Activated T-helper 1 cell treated with anti-CD3 and anti-CD28 coated beads, Interleukin-12 subunit alpha, Interleukin-12 subunit beta, Interleukin-2, Interleukin-4 antibody, amounts not matched to agents 30 ng/mL and 10 ng/mL and 1 ng/mL, durations not matched to agents 14 hours and 24 hours and 36 hours (primary cell): ENCODE measurements around the gene CD69. TPM values are rescaled to one million over a fixed set of nuclear protein-coding genes. Genes with fewer than 3 reads are reported as not detected.

Experiments
- DNase-seq: peaks from one replicate; pipeline ENCODE4 v3.0.0; 2021; ENCODE audit warnings: low spot score
- H3K27ac Mint-ChIP-seq: one replicate; pipeline ENCODE4 v1.8.0; 2021; ENCODE audit warnings: mild to moderate bottlenecking, mixed read lengths
- H3K27me3 Mint-ChIP-seq: one replicate; pipeline ENCODE4 v1.8.0; 2022; ENCODE audit warnings: mild to moderate bottlenecking, moderate library complexity, mixed read lengths; ENCODE audit not compliant: insufficient read depth
- H3K36me3 Mint-ChIP-seq: one replicate; pipeline ENCODE4 v1.8.0; 2021; ENCODE audit warnings: low read depth, mixed read lengths
- H3K4me1 Mint-ChIP-seq: one replicate; pipeline ENCODE4 v1.8.0; 2021; ENCODE audit warnings: low read depth, mixed read lengths
- H3K4me3 Mint-ChIP-seq: one replicate; pipeline ENCODE4 v1.8.0; 2021; ENCODE audit warnings: mild to moderate bottlenecking, moderate library complexity, mixed read lengths
- H3K9me3 Mint-ChIP-seq: one replicate; pipeline ENCODE4 v1.8.0; 2021; ENCODE audit warnings: mixed read lengths
- intact Hi-C: fragments of 100-400 bp; cut with micrococcal nuclease; formaldehyde crosslinking; loops from one replicate; pipeline ENCODE4 v1.15.1; 2024
- total RNA-seq: library from RNA; stranded (reverse); gene quantifications from 2 replicates; pipeline ENCODE4 v1.2.3, GENCODE V29; 2022

Gene CD69
- total RNA-seq, 1 donor from 2014 or later = 93.2 TPM

- Mint-ChIP-seq H3K36me3 (peaks cover 21% of the 10 kb centered on the region), H3K4me3 (no peak overlapping the region), H3K27me3 (peaks cover 6% of the 10 kb centered on the region), H3K4me1 (peaks cover 60% of the 10 kb centered on the region), H3K27ac (no peak overlapping the region), H3K9me3 (no peaks in the 10 kb centered on the region)
- intact Hi-C loops = no loop called here
- no peak for DNase-seq
Measured at GRCh38 chr12:9763025-9763424, 2.3 kb upstream of the CD69 start.

- peaks cover 6% of the 10 kb centered on the region for H3K27me3 Mint-ChIP-seq
Measured at GRCh38 chr12:9762369-9762768, 1.7 kb upstream of the CD69 start.

GRCh38 chr12:9761419-9761781, 699 bp upstream of the CD69 start:
- DNase-seq = no peak
- Mint-ChIP-seq H3K4me3 (peak overlapping the region; percentile 98), H3K9me3 (no peaks in the 10 kb centered on the region), H3K36me3 (peaks cover 36% of the 10 kb centered on the region), H3K4me1 (peaks cover 62% of the 10 kb centered on the region), H3K27ac (peak overlapping the region; percentile 97), H3K27me3 (peaks cover 6% of the 10 kb centered on the region)
- intact Hi-C loops = loop anchor here (1.0 kb wide), 5 partner anchors 19 to 110 kb away; partner anchors contain the start of genes CLEC2D and CLECL1

More at GRCh38 chr12:9762369-9762768, 1.7 kb upstream of the CD69 start:
- Mint-ChIP-seq H3K4me3 (peak overlapping the region; percentile 40), H3K4me1 (peaks cover 61% of the 10 kb centered on the region), H3K36me3 (peaks cover 27% of the 10 kb centered on the region), H3K27ac (peak overlapping the region; percentile 54), H3K9me3 (no peaks in the 10 kb centered on the region)
- intact Hi-C loops = no loop called here
- no peak for DNase-seq

- Mint-ChIP-seq H3K4me1 (peaks cover 68% of the 10 kb centered on the region), H3K4me3 (peak overlapping the region; percentile 98), H3K27ac (peak overlapping the region; percentile 97), H3K36me3 (peaks cover 46% of the 10 kb centered on the region), H3K27me3 (peaks cover 4% of the 10 kb centered on the region), H3K9me3 (no peaks in the 10 kb centered on the region)
- DNase-seq = no peak
- intact Hi-C loops = loop anchor here (1.0 kb wide), 1 partner anchor 9 kb away; no protein-coding TSS in a partner anchor
Measured at GRCh38 chr12:9760120-9760519, 581 bp downstream of the CD69 start.

GRCh38 chr12:9759694-9760093, 1.0 kb downstream of the CD69 start:
- peak overlapping the region; percentile 98 for H3K4me3 Mint-ChIP-seq
- H3K36me3 Mint-ChIP-seq = peaks cover 49% of the 10 kb centered on the region
- DNase-seq = no peak
- intact Hi-C loops = loop anchor here (1.0 to 5.0 kb wide), 2 partner anchors 8 to 963 kb away; partner anchors contain the start of gene YBX3
- peak overlapping the region; percentile 97 for H3K27ac Mint-ChIP-seq
- H3K27me3 Mint-ChIP-seq = peaks cover under 1% of the 10 kb centered on the region
- H3K9me3 Mint-ChIP-seq = no peaks in the 10 kb centered on the region
- H3K4me1 Mint-ChIP-seq = peaks cover 68% of the 10 kb centered on the region

GRCh38 chr12:9758119-9758518, 2.6 kb downstream of the CD69 start:
- Mint-ChIP-seq H3K27ac (peak overlapping the region; percentile 92), H3K4me1 (peaks cover 74% of the 10 kb centered on the region), H3K4me3 (peak overlapping the region; percentile 98), H3K27me3 (no peaks in the 10 kb centered on the region), H3K36me3 (peaks cover 63% of the 10 kb centered on the region), H3K9me3 (no peaks in the 10 kb centered on the region)
- intact Hi-C loops = loop anchor here (5.0 kb wide), 1 partner anchor 964 kb away; the partner anchor contains the start of gene YBX3
- DNase-seq = no peak

- intact Hi-C loops = loop anchor here (1.0 to 5.0 kb wide), 2 partner anchors 112 to 965 kb away; partner anchors contain the start of genes CLEC2B and YBX3
- no peak for DNase-seq
- Mint-ChIP-seq H3K36me3 (peaks cover 69% of the 10 kb centered on the region), H3K4me1 (peaks cover 77% of the 10 kb centered on the region), H3K9me3 (no peaks in the 10 kb centered on the region), H3K27ac (peak overlapping the region; percentile 92), H3K4me3 (peak overlapping the region; percentile 98), H3K27me3 (no peaks in the 10 kb centered on the region)
Measured at GRCh38 chr12:9757433-9758025, 3.2 kb downstream of the CD69 start.

GRCh38 chr12:9756706-9757105, 4.0 kb downstream of the CD69 start:
- no peak for DNase-seq
- Mint-ChIP-seq H3K4me3 (peak overlapping the region; percentile 98), H3K27me3 (no peaks in the 10 kb centered on the region), H3K9me3 (no peaks in the 10 kb centered on the region), H3K27ac (peak overlapping the region; percentile 85), H3K36me3 (peaks cover 69% of the 10 kb centered on the region), H3K4me1 (peaks cover 73% of the 10 kb centered on the region)
- intact Hi-C loops = loop anchor here (1.0 to 5.0 kb wide), 2 partner anchors 113 to 966 kb away; partner anchors contain the start of genes CLEC2B and YBX3

GRCh38 chr12:9756170-9756569, 4.5 kb downstream of the CD69 start:
- intact Hi-C loops = loop anchor here (5.0 kb wide), 1 partner anchor 966 kb away; the partner anchor contains the start of gene YBX3
- H3K9me3 Mint-ChIP-seq = no peaks in the 10 kb centered on the region
- peaks cover 73% of the 10 kb centered on the region for H3K4me1 Mint-ChIP-seq
- H3K4me3 Mint-ChIP-seq = peak overlapping the region; percentile 98
- DNase-seq = no peak
- peak overlapping the region; percentile 85 for H3K27ac Mint-ChIP-seq
- H3K36me3 Mint-ChIP-seq = peaks cover 69% of the 10 kb centered on the region
- no peaks in the 10 kb centered on the region for H3K27me3 Mint-ChIP-seq

- intact Hi-C loops = loop anchor here (5.0 kb wide), 1 partner anchor 967 kb away; the partner anchor contains the start of gene YBX3
- Mint-ChIP-seq H3K9me3 (no peaks in the 10 kb centered on the region), H3K36me3 (peaks cover 70% of the 10 kb centered on the region), H3K27me3 (no peaks in the 10 kb centered on the region), H3K4me1 (peaks cover 74% of the 10 kb centered on the region), H3K4me3 (peak overlapping the region; percentile 85), H3K27ac (peak overlapping the region; percentile 89)
- no peak for DNase-seq
Measured at GRCh38 chr12:9755567-9755966, 5.1 kb downstream of the CD69 start.

GRCh38 chr12:9755035-9755434, 5.7 kb downstream of the CD69 start:
- Mint-ChIP-seq H3K4me3 (peak overlapping the region; percentile 85), H3K4me1 (peaks cover 80% of the 10 kb centered on the region), H3K9me3 (no peaks in the 10 kb centered on the region), H3K27me3 (no peaks in the 10 kb centered on the region), H3K36me3 (peaks cover 67% of the 10 kb centered on the region), H3K27ac (peak overlapping the region; percentile 89)
- intact Hi-C loops = loop anchor here (5.0 kb wide), 1 partner anchor 967 kb away; the partner anchor contains the start of gene YBX3
- DNase-seq = no peak

GRCh38 chr12:9754099-9754927, 6.4 kb downstream of the CD69 start:
- Mint-ChIP-seq H3K4me1 (peaks cover 83% of the 10 kb centered on the region), H3K36me3 (peaks cover 61% of the 10 kb centered on the region), H3K9me3 (no peaks in the 10 kb centered on the region), H3K4me3 (peak overlapping the region; percentile 85), H3K27ac (peak overlapping the region; percentile 89), H3K27me3 (no peaks in the 10 kb centered on the region)
- intact Hi-C loops = loop anchor here (5.0 kb wide), 1 partner anchor 458 kb away; the partner anchor contains the start of gene GABARAPL1
- DNase-seq = no peak
